HepG2 (cell line): Measurements from ENCODE around the gene NUDCD3. TPM values are rescaled to one million over a fixed set of nuclear protein-coding genes. Genes with fewer than 3 reads are reported as not detected.

Experiments used
- ATAC-seq: fragments of 200-7000 bp; cut with Tn5 transposase; 3 replicates; pipeline ENCODE4 v1.9.1; 2020; ENCODE audit warnings: mild to moderate bottlenecking, moderate library complexity
- BruUV-seq: library from RNA; stranded (reverse); fragments of 400-500 nt; replicated peaks from 2 replicates; lab custom pipeline; 2021; lab: Mats Ljungman, UMichigan
- CTCF ChIA-PET: fragments of 300-600 bp; formaldehyde crosslinking; extraction: SDS; loops from one replicate; lab custom pipeline; 2021; ENCODE audit warnings: low total read pairs, inconsistent platforms, low intra/inter-chr PET ratio; lab: Yijun Ruan, JAX
- POLR2A ChIA-PET: fragments of 350-600 bp; sonication (Branson Sonifier 250); formaldehyde crosslinking; loops from one replicate; lab custom pipeline; 2020; ENCODE audit warnings: antibody characterized with exemption, inconsistent platforms; lab: Yijun Ruan, JAX
- DNase-seq: peaks from one replicate; pipeline ENCODE4 v3.0.0-alpha.2; 2015; ENCODE audit warnings: low spot score
- FAIRE-seq: peaks from 3 replicates; lab custom pipeline; 2011; peaks lifted over from hg19 to GRCh38; lab: Jason Lieb, UNC
- H2AFZ ChIP-seq: one replicate; pipeline ENCODE4 v1.6.1; 2011; ENCODE audit warnings: low read length, inconsistent platforms
- H3K27ac ChIP-seq: fragments of 300-600 bp; 3 replicates; pipeline ENCODE4 v1.8.0; 2011; ENCODE audit warnings: mixed run types, mild to moderate bottlenecking, mixed read lengths, low read length, inconsistent platforms; ENCODE audit not compliant: insufficient read depth; ENCODE audit errors: extremely low read length
- H3K27me3 ChIP-seq, 2 experiments: fragments of 200-600 bp in 1 of 2; 2 replicates in 1 of 2; 3 replicates in 1 of 2; pipeline versions ENCODE4 v1.6.0 to v1.8.0; 2011; ENCODE audit warnings: low read length in 2 of 2, mild to moderate bottlenecking in 2 of 2, moderate library complexity in 2 of 2, inconsistent platforms in 1 of 2; ENCODE audit not compliant: insufficient read depth in 2 of 2, control insufficient read depth in 1 of 2
- H3K36me3 ChIP-seq, 2 experiments: fragments of 200-600 bp in 1 of 2; replicated peaks in 1 of 2; 2 replicates in 1 of 2; 3 replicates in 1 of 2; pipeline versions ENCODE4 v1.5.1 to v1.8.0; 2011; ENCODE audit warnings: low read length in 2 of 2, inconsistent platforms in 1 of 2; ENCODE audit not compliant: insufficient read depth in 2 of 2, control insufficient read depth in 1 of 2
- H3K4me1 ChIP-seq: 2 replicates; pipeline ENCODE4 v1.5.1; 2012; ENCODE audit warnings: low read length, inconsistent platforms; ENCODE audit not compliant: insufficient read depth
- H3K4me2 ChIP-seq: 2 replicates; pipeline ENCODE4 v1.6.0; 2011; ENCODE audit warnings: low read depth, low read length, inconsistent platforms
- H3K4me3 ChIP-seq, 3 experiments: fragments of 200-600 bp in 1 of 3; sonication (generic), shearing (Covaris generic) in 1 of 3; replicated peaks in 1 of 3; 2 replicates each; pipeline ENCODE4 v1.5.1; 2011 to 2016; ENCODE audit warnings: low read length in 3 of 3, inconsistent platforms in 2 of 3, low read depth in 2 of 3, mild to moderate bottlenecking in 2 of 3, control low read depth in 1 of 3, mixed read lengths in 1 of 3; ENCODE audit not compliant: insufficient read depth in 1 of 3
- H3K79me2 ChIP-seq: one replicate; pipeline ENCODE4 v1.6.1; 2011; ENCODE audit warnings: low read length, inconsistent platforms; ENCODE audit not compliant: insufficient read depth
- H3K9ac ChIP-seq: 2 replicates; pipeline ENCODE4 v1.6.0; 2011; ENCODE audit warnings: mild to moderate bottlenecking, low read depth, low read length, inconsistent platforms; ENCODE audit not compliant: insufficient read depth
- H3K9me3 ChIP-seq: 2 replicates; pipeline ENCODE4 v1.5.1; 2012; ENCODE audit warnings: mild to moderate bottlenecking, low read length
- H4K20me1 ChIP-seq: 2 replicates; pipeline ENCODE4 v1.6.0; 2011; ENCODE audit warnings: inconsistent platforms, mild to moderate bottlenecking, low read length, moderate library complexity; ENCODE audit not compliant: insufficient read depth
- PPARG ChIP-seq: conservative IDR thresholded peaks from 2 replicates; pipeline ENCODE4 v1.6.1; 2016; ENCODE audit warnings: missing biosample characterization, missing genetic modification reagents
- PRMT3 ChIP-seq: sonication (generic); formaldehyde crosslinking; IDR thresholded peaks from 2 replicates; pipeline ENCODE4 v1.8.1; 2022; ENCODE audit warnings: low read depth, mild to moderate bottlenecking, moderate library complexity, missing genetic modification reagents, borderline replicate concordance
- SNRNP70 ChIP-seq: fragments of 200-400 bp; formaldehyde crosslinking; IDR thresholded peaks from 2 replicates; pipeline ENCODE4 v1.6.1; 2017; ENCODE audit warnings: mild to moderate bottlenecking, low read depth, low read length, moderate library complexity
- ZBTB21 ChIP-seq: sonication (generic); formaldehyde crosslinking; IDR thresholded peaks from 2 replicates; pipeline ENCODE4 v1.4.0; 2020; ENCODE audit warnings: missing genetic modification reagents
- ZBTB3 ChIP-seq: sonication (generic); formaldehyde crosslinking; IDR thresholded peaks from 2 replicates; pipeline ENCODE4 v1.4.0; 2020; ENCODE audit warnings: low read depth, mild to moderate bottlenecking, moderate library complexity, missing genetic modification reagents, borderline replicate concordance
- ZNF296 ChIP-seq: sonication (generic); formaldehyde crosslinking; conservative IDR thresholded peaks from 2 replicates; pipeline ENCODE4 v1.5.0; 2020; ENCODE audit warnings: mild to moderate bottlenecking, missing genetic modification reagents
- ZNF572 ChIP-seq: sonication (generic); formaldehyde crosslinking; IDR thresholded peaks from 2 replicates; pipeline ENCODE4 v1.5.1; 2020; ENCODE audit warnings: mild to moderate bottlenecking, missing genetic modification reagents
- ZNF772 ChIP-seq: sonication (generic); formaldehyde crosslinking; IDR thresholded peaks from 2 replicates; pipeline ENCODE4 v1.5.0; 2020; ENCODE audit warnings: mild to moderate bottlenecking, missing genetic modification reagents
- ZZZ3 ChIP-seq: sonication (generic); formaldehyde crosslinking; IDR thresholded peaks from 2 replicates; pipeline ENCODE4 v1.4.0; 2020; ENCODE audit warnings: missing genetic modification reagents, mild to moderate bottlenecking, borderline replicate concordance
- WGBS: methylation state at CpG from one replicate; pipeline ENCODE4 v1.1.6; 2017; ENCODE audit warnings: low lambda C conversion rate; 5-methylcytosine and 5-hydroxymethylcytosine counted together
- in situ Hi-C: cut with HindIII; loops from 2 replicates; pipeline ENCODE4 v1.10.0; 2017; ENCODE audit warnings: low pct_unique_long_range_greater_than_20kb; ENCODE audit not compliant: extremely low pct_ligation_motif_present
- intact Hi-C: fragments of 100-400 bp; cut with micrococcal nuclease; formaldehyde crosslinking; loops from one replicate; pipeline ENCODE4 v1.10.0; 2022; ENCODE audit not compliant: unreplicated experiment
- polyA plus RNA-seq, 8 experiments: library from polyadenylated mRNA; depleted of rRNA in 3 of 8; stranded (reverse) in 7 of 8; unstranded in 1 of 8; fragments of >200 nt; fragmentation: Illumina TruSeq in 4 of 8; extraction: Trizol in 4 of 8; gene quantifications; 2 replicates each; pipeline versions ENCODE4 v1.2.1 to v1.2.3, GENCODE V29; 2011 to 2016; ENCODE audit warnings: low read depth in 4 of 8, missing spikeins in 1 of 8, mixed read lengths in 1 of 8; ENCODE audit not compliant: insufficient read depth in 1 of 8
- total RNA-seq, 5 experiments: library from RNA; depleted of rRNA; stranded (reverse); fragments of >200 nt; fragmentation: Illumina TruSeq; extraction: Trizol; gene quantifications; 2 replicates each; pipeline ENCODE4 v1.2.3, GENCODE V29; 2016; ENCODE audit warnings: low read depth in 1 of 5
- TF ChIP-seq, protein P1 (sequence below): sonication (generic); formaldehyde crosslinking; IDR thresholded peaks from 2 replicates; pipeline ENCODE4 v1.4.0; 2020; ENCODE audit warnings: missing genetic modification reagents
- TF ChIP-seq, protein P2 (sequence below): sonication (generic); formaldehyde crosslinking; IDR thresholded peaks from 2 replicates; pipeline ENCODE4 v1.4.0; 2020; ENCODE audit warnings: missing genetic modification reagents, mild to moderate bottlenecking, borderline replicate concordance
- TF ChIP-seq, protein P3 (sequence below): sonication (generic); formaldehyde crosslinking; IDR thresholded peaks from 2 replicates; pipeline ENCODE4 v1.5.1; 2020; ENCODE audit warnings: missing genetic modification reagents, mild to moderate bottlenecking, borderline replicate concordance

NUDCD3 gene
- total and polyA plus RNA-seq, 2 of the 13 experiments (the other 11 are each of a cell fraction or from before 2014, with no cell fraction given): 20.8 to 49.9 TPM

DNA sequence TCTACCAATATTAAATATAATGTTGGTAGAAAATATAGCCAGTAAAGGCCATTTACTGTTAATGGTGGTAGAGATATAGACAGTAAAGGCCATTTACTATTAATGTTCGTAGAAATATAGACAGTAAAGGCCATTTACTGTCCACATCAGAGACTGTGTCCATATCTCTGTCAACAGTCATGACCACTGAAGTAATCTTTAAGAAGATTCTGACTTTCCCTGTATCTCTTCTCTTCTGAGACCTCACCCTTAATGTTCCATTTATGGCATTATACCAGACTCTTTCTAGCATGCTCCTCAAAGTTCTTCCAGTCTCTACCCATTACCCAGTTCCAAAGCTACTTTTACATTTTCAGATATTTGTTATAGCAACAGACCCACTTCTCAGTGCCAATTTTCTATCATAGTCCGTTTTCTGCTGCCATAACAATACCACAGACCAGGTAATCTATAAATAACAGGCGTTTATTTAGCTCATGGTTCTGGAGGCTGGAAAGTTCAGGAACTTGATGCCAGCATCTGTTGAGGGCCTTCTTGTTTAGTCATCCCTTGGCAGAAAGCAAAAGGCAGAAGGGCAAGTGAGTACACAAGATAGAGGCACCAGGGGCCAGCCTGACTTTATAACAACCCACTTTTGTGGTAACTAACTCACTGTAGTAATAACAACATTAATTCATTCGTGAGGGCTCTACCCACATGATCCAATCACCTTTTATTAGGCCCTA, 7.9 kb upstream of the NUDCD3 start:
- no peak for ATAC-seq
- WGBS: 8% methylated on average over 4 of the region's 4 CpGs
- CTCF ChIA-PET: no interaction called here

More for the DNA sequence above, 7.9 kb upstream of the NUDCD3 start:
- FAIRE-seq (no peak), DNase-seq (no peak)
- POLR2A ChIA-PET: no interaction called here
- Histone ChIP-seq H3K9me3 (no peaks in the 10 kb centered on the region), H3K4me2 (no peak overlapping the region), H3K4me1 (peaks cover 7% of the 10 kb centered on the region; the same call in 1 of the 2 replicates), H3K27me3 (no peaks in the 10 kb centered on the region), H4K20me1 (no peaks in the 10 kb centered on the region), H2AFZ (no peak overlapping the region), H3K36me3 (no peaks in the 10 kb centered on the region), H3K9ac (no peak overlapping the region), H3K79me2 (no peaks in the 10 kb centered on the region), H3K27ac (no peak overlapping the region), H3K4me3 (no peak overlapping the region)
- intact Hi-C loops: no loop called here
- no TSS peak for BruUV-seq
- in situ Hi-C loops: no loop called here
- TF ChIP-seq PPARG (CRISPR knock-in tag) (no peak), ZZZ3 (CRISPR knock-in tag) (no peak), ZNF772 (no peak), ZBTB3 (CRISPR knock-in tag) (no peak), ZBTB21 (CRISPR knock-in tag) (no peak), ZNF296 (CRISPR knock-in tag) (no peak), ZNF572 (CRISPR knock-in tag) (no peak), SNRNP70 (no peak), PRMT3 (CRISPR knock-in tag) (no peak)
- TF ChIP-seq, protein P1, sequence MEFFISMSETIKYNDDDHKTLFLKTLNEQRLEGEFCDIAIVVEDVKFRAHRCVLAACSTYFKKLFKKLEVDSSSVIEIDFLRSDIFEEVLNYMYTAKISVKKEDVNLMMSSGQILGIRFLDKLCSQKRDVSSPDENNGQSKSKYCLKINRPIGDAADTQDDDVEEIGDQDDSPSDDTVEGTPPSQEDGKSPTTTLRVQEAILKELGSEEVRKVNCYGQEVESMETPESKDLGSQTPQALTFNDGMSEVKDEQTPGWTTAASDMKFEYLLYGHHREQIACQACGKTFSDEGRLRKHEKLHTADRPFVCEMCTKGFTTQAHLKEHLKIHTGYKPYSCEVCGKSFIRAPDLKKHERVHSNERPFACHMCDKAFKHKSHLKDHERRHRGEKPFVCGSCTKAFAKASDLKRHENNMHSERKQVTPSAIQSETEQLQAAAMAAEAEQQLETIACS (CRISPR knock-in tag): no peak
- TF ChIP-seq, protein P2, sequence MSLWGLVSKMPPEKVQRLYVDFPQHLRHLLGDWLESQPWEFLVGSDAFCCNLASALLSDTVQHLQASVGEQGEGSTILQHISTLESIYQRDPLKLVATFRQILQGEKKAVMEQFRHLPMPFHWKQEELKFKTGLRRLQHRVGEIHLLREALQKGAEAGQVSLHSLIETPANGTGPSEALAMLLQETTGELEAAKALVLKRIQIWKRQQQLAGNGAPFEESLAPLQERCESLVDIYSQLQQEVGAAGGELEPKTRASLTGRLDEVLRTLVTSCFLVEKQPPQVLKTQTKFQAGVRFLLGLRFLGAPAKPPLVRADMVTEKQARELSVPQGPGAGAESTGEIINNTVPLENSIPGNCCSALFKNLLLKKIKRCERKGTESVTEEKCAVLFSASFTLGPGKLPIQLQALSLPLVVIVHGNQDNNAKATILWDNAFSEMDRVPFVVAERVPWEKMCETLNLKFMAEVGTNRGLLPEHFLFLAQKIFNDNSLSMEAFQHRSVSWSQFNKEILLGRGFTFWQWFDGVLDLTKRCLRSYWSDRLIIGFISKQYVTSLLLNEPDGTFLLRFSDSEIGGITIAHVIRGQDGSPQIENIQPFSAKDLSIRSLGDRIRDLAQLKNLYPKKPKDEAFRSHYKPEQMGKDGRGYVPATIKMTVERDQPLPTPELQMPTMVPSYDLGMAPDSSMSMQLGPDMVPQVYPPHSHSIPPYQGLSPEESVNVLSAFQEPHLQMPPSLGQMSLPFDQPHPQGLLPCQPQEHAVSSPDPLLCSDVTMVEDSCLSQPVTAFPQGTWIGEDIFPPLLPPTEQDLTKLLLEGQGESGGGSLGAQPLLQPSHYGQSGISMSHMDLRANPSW: no peak
- TF ChIP-seq, protein P3, sequence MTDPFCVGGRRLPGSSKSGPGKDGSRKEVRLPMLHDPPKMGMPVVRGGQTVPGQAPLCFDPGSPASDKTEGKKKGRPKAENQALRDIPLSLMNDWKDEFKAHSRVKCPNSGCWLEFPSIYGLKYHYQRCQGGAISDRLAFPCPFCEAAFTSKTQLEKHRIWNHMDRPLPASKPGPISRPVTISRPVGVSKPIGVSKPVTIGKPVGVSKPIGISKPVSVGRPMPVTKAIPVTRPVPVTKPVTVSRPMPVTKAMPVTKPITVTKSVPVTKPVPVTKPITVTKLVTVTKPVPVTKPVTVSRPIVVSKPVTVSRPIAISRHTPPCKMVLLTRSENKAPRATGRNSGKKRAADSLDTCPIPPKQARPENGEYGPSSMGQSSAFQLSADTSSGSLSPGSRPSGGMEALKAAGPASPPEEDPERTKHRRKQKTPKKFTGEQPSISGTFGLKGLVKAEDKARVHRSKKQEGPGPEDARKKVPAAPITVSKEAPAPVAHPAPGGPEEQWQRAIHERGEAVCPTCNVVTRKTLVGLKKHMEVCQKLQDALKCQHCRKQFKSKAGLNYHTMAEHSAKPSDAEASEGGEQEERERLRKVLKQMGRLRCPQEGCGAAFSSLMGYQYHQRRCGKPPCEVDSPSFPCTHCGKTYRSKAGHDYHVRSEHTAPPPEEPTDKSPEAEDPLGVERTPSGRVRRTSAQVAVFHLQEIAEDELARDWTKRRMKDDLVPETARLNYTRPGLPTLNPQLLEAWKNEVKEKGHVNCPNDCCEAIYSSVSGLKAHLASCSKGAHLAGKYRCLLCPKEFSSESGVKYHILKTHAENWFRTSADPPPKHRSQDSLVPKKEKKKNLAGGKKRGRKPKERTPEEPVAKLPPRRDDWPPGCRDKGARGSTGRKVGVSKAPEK (CRISPR knock-in tag): no peak
